NCI-H1417 treated with DMSO at 0.1 percent for 48 hours (cell line): ENCODE data around the gene LOX.

Experiments used
- DNase-seq: peaks from one replicate; lab custom pipeline; 2025; lab: John Stamatoyannopoulos, UW

Gene LOX, protein sequence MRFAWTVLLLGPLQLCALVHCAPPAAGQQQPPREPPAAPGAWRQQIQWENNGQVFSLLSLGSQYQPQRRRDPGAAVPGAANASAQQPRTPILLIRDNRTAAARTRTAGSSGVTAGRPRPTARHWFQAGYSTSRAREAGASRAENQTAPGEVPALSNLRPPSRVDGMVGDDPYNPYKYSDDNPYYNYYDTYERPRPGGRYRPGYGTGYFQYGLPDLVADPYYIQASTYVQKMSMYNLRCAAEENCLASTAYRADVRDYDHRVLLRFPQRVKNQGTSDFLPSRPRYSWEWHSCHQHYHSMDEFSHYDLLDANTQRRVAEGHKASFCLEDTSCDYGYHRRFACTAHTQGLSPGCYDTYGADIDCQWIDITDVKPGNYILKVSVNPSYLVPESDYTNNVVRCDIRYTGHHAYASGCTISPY

DNA sequence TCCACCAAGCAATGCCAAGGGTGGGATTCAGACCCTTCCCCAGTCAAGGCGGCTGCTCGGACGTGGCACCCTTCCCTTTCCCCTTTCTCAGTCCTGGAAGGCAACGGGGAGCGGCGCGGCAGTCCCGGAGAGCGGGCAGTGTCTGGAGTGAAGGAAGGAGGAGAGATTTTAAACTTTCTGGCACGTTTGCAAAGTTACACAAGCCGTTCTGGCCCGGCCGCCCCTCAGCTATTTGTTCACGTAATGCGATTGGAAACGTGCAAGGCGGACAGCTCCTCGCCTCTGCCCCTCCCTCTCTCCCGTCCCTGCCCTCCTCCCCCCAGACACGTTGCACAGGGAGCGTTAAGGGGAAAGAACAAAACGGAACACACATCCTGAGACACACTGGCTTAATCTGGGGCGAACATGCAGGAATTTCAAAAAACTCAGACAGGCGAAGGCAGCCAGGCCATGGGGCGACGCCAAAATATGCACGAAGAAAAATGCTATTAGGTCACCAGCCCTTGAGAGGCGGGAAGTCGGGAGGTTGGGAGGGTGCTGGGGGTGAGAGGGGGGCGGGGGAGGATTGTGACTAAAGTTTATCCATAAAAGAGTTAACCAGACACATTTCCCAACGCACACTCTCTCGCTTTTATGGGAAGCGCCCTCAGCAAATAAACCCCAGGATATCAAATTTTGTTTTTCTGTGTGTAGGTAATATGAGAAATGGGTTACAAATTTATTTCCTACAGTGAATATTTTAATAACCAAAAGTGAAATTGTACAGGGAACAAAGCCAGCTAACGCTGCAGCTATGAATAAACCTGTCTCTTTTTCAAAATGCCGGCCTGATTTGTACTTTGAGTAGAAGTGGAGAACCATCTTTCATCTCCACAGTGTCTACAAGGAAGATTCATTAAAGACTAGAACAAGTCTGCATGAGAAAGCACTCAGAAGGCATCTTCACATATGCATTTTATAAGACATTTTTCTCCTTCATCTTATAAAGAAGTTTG, at the start of gene LOX:
LOX (minus strand) TSS at position 144 of the 995 bp plus-strand sequence. CDS start 274 bp downstream, outside the sequence.
- no peak for DNase-seq

DNA sequence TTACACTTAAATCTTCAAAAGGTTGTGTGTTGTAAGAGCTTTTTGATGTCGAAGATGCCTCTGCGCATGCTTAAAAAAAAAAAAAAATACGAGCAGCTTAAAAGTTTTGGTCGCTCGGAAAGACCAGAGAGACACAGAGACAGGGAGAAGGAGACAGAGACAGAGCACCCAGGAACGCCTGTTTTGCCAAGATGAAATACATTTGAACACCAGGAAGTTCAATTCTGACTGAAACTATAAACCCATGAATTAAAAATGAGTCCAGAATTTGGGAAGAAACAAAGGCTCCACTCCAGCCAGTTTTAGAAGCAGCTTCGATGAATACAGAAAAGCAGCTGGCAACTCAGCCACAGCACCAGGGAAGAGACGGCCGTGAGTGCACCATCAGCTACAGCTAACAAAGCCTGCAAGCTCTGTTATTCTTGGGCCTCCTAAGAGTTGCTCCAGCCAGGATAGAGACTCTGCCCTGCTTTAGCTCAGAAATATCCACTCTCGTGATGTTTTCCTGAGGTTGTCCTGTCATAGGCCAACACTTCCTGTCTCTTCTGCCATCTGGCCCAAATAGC, 48.8 kb upstream of the LOX start:
- DNase-seq: no peak

DNA sequence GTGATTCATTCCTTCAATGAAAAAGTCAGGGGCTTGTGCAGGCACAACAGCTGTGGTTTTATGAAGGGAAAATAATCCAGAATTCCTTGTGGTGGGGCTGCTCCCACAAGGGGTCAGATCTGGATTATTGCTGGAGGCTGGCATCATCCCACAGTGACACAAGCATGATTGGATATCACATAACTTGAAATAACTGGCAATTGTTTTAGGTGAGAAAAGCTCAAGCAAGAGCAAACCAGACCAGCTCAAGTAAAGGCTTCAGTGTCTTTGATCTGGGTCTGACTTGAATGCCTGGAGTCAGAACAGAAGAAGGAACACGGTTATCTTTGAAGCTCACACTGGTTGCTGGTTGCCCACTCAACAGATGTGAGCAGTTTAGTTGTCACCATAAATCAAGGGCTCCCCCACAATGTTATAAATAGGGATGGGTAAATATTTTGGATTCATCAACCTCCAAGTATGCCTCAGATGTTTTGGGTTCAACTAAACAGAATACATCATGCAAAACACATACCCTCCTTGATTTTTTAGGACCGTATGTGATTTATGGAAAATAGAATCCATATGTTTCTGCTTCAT, 48.2 kb upstream of the LOX start:
- no peak for DNase-seq

DNA sequence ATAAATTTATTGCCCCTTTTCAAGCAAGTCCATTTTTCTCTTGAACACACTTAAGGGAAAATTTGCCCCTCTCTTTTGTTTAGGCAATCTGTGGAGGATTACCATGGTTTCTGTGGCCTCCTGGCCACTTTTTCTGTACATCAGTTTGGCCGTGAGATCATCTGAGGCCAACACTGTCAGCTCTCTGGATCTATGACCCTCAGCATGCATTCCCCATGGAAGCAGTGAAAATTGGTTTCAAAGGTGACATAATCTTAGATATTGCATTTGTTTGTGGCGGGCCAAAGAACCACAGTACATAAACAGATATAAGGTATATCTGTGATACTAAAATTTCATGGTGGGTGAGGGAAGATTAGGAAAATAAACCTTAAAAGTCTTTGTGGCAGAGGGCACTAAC, 46.7 kb upstream of the LOX start:
- no peak for DNase-seq

DNA sequence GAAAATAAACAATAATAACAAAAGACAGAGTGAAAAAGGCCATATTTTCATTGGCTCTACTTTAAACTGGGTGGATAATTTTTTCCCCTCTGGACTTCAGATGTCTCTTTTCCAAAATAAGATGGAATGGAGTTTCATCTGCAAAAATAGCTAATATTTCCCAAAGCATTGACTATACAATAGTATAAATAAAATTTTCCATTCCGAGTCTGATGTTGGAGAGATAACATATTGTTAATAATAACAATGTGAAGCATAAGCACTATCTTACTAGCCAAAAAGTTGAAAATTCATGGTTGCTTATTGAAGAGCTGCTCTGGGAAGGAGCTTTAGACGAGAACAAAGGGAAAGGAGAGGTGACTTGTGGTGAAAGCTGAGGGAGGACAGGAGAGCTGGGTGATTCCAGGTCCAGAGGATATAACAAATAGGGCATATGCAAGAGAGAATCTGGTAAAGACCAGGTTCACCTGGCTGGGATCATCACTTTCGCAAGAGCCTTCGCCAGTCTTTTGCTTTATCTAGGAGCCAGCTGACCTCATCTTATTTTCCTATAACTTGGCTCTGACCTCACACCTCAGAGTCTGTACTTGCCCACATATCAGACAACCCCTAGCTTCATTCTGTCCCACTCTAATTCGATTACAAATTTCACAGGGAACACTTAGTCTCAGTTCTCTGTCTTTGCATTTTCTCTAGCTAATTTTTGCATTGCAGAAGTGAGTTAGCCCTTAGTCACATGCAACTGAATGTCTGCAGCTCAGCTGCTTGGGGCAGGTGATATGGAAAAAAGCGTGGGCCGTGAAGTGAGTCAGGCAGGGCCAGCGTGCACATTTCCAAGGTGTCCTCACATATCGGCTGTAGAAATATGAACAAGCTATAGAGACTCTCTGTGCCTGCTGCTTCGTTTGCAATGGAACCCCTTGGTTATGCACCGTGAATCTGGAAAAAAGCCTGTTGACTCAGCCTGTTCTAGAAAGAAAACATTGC, 43.7 kb upstream of the LOX start:
- no peak for DNase-seq

DNA sequence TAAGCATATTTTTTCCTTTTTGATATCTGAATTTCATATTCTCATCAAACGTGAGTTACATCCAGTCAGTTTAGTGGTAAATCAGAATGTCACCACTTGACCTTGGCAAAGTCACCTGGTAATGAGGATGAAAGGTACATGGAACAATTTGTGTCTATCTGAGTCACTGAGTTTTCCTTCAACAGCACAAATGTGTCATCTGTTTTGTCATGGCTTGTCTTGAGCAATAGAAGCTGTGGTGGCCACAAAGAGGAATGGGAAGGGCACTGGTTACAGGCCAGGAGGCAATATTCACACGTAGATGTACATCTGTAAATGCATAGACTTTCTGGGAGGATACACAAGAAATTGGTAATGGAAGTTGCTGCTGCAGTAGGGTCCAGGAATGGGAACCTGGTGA, 42.9 kb upstream of the LOX start:
- DNase-seq: no peak

DNA sequence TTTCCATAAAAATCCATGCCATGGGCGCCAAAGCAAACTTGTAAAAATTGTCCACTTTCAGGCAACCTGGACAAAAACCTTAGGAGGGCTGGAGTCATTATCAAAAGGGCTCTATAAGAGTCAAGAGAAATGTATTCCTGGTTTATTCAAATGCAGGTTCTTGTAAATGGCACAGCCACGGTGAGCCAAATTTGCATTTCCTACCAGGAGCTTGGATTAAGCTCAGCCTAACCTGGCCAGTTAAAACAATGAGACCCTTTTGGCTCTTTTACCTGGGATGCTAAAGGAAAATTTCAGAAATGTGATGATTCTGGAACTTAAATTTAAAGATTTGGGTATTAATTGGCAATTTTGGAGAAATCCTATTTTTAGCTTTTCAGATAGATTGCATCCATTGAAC, 42.4 kb upstream of the LOX start:
- DNase-seq: no peak

DNA sequence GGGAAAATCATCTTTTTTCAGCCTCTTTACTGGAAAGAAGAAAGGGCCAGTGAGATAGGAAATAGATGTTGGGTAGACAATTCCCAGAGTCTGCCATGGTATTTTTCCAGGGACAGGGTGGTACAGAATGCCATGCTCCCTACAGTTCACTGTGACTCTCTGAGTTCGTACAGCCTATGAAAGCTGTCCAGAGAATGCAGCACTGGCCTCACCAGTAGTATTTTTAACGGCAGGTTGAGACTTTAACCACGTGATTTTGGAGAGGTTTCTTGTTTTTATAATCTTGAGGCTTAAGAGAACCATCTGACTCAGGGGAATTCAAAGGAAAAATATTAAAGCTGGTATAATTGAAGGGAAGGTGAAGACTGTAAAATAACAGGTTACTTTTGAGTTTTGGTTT, 41.1 kb upstream of the LOX start:
- no peak for DNase-seq

DNA sequence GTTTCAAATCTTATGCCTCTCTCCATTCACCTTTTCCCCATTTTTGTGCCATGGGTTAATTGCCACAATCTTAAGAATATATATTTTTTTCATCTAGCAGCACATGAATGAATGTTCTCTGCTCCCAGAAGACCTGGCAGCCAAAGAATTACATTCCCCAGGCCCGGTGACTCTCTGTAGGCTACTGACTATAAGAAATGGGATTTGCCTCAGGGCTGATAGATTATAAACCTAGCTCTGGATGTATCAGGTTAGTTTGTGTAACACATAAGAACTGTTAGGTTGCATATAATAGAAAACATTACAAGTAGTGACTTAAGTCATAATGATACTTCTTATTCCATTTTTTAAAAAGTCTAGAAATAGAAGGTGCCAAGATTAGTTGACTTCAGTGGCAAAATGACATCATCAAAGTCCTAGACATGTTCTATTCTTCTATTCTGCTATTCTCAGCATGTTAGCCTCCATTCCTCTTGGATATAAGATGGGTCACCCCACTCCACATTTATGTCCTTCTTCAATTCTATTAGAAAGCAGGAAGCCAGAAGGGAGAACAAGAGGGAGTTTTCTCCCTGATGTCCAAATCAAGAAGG, 40.4 kb upstream of the LOX start:
- DNase-seq: no peak

DNA sequence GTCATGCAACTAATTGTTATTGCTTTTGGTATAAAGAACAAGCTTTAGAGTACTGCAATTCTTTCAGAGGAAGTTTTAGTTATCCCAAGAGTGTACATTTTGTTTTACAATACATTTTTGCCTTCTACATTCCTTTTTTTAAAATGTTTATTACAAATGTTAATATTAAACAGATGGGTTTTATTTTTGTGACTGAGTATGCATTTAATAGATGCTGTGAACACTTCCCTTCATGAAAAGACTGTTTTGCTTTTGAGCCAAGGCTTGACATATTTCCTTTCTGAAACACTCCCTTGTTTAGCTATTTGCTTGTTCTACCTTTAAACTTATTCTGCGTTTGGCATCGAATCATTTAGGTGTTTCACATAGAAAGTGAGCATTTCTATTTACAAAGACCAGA, 36.4 kb upstream of the LOX start:
- DNase-seq: no peak

DNA sequence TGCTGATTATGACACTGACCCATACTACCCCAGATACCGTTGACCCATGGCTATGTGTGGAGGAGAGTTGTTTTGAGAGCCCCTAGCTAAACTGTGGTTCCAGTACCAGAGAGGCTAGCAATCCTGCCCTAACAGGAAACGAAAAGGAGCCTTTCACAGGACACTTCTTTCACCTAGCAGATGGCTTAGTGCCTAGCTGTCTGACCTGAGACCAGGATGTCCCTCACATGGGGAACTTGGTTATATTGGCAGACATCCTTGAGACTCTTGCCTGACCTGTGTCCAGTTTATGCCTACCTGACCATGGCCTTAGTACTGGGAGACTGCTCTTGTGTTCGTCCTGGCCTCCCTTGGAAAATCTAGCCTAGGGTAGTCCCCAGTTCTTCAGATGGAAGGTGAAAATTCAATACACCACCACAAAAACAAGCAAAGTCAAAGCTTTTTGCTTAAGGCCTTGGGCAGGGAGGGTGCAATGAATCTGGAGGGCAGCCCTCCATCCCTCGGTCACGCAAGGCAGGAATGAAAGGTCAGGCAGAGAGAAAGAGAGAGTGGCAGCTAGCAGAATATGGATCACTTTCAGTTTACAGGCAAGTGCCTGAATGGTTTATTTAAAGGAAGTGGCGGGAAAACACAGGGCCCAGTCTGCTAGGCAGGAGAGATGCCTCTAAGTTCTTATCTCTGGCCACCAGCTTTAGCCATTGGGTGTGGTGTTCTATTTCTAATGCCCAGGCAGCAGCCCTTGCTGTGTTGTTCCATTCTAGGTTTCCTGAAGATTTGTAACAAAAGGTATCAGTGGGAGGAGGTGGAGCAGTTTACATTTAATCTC, 34.9 kb upstream of the LOX start:
- DNase-seq: no peak

DNA sequence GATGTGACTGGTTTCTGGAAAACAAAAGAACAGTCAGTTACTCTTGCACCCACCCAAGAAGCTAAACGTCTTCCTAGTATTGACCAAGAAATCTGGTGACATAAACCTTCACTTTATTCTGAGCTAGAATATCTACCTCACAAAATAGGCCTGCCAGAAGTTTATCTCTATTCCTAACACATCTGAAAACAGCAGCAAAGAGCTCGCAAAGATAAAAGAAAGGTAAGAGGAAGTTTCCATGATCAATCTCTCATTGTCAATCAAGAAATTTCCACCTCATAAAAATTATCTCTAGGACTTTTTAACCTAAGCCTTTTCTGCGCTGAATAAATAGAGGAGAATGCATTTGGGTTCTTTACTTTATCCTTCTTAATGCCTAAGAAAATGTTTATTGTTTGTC, 34.0 kb upstream of the LOX start:
- DNase-seq: no peak

DNA sequence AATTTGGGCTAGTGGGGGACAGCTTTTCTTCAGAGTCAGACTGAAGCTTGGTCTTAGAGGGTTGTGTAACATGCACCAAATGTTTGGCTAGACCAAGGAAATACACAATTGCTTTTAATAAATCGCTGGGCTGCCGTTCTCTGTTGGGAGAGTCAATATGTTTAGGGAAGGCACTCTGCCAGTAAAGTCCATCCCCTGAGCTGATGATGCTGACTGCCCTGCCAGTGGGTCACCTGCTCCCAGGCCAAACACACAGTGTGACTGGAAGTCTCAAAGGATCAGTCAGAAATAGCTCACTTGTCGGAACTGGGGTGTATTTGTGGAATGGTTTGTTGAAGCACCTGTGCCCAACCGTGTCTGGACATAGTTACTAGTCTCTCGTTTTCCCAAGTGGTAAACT, 33.4 kb upstream of the LOX start:
- no peak for DNase-seq

DNA sequence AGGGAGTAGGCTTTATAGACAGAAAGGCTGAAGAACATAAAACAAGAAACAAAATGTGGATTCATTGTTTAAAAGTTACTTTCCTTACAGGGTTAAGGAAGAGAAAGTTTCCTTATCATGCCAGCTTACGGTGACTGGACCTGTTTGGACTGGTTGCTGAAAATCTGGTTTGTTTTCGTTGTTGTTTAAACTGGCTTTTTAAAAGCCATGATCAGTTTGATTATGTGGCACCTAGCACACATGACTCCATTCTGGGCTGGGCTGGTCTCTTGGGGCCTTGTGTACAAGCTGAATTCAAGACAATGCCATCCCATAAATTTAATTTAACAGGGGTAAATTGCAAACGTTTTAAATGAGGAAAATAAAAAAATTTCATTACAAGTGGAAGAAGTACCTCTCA, 32.9 kb upstream of the LOX start:
- DNase-seq: no peak

DNA sequence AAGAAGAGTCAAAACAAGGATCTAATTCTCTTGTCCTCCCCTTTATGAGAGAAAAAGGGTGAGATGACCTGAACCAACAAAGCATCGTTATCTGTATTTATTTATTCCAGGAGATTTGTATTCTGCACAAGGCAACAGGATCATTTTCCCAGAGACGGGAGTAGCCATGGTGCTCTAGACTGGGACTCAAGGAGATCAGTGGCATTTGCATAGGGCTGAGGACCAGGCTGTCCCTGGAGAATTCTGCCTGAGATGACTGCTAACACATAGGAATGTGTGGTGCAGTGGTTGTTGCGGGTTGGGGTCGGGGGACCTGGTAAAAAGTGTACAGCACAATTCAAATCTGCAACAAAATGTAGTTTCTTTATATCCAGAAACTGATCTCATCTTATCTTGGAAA, 29.0 kb upstream of the LOX start:
- no peak for DNase-seq

DNA sequence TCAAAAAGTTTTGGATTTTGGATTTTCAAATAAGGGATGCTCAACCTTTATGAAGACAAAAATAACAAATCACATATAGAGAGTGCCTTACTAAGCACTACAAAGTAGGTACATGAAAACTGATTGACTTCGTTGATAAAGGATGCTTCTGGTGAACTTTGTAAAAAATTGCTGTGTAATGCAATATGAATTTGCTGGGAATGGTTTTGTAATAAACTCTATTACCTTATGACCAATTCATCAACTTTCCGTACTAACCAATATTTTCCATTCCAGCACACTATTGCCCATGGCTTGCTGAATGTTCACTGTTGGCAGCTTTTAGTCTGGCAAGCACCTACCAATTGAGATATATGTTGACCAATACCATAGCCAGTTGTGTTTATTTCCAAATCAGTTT, 27.9 kb upstream of the LOX start:
- DNase-seq: no peak

DNA sequence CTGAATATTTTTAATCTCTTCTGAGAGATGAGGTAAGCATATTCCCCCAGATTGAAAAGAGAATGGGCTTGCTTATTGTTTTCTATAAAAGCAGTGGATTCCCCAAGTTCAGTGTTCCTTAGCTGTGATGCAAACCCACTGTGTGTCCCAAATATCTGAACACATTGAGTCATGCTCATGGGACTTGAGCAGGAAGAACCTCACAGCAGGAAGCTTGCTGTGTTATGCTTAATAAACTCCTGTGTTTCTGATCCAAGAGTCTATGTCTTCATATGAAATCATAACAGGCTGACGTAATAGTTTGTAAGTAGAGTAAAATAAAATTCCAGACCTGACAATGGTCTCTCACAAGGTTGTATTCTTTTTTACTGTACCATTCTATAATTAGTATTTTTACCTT, 24.8 kb upstream of the LOX start:
- no peak for DNase-seq

DNA sequence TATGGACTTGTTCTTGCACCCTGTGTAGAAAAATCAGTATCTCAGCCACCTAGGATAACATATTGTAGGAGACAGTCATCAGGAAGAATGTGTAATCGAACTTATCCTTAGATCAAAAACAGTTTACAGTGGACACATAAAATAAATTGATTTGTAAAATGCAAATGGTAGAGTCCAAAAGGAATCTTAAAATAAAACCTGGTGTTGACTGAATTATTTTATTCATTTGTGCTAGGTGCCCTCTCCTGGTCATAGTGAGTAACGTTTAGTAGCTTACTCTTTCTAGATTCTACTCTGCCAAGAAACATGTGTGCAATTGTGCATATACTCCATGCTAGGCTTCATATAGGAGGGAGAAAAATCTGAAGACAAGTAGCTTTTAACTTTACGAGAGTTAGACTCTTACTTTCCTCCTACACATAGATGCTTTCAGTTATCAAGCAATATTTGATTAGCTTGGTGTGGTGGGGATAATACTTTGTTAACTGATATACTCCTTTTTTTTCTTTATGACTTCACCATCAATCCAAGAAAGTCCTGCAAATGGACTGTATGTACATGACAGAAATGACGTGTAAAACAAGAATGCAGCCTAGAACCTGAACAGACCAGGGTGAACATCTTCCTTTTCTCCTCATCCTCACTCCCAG, 23.7 kb upstream of the LOX start:
- DNase-seq: no peak

DNA sequence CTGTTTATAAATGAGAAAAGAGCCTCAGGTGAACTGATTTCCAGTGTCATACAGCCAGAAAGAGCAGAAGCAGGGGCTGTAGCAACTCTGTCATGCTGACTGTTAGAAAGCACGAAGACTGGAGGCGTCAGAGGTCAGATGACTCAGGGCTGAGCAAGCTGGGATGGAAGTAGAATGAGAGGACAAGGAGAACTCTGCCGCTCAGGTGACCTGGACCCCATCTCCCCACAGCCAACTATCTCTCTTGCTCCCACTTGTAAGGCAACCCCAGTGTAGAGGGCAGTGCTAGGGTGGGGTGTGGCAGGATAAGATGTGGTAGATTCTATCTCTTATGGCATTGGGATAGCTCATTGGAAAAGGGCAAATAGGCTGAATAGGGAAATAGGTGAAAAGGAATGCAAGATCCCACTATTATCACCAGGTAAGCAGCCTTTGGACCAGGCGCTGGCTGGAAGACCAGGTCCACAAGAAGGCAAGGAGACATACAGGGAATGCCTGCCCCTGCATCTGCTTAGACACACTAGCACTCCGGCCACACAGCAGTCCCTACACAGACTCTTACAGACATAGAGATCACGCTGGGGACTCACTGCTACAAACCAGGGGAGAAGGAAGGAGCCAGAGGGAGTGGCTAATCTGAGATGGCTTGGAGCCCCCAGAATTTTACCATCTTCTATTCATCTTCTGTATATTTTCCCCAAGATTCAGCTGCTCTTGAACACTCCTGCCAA, 21.2 kb upstream of the LOX start:
- DNase-seq: no peak
